Gastroesophageal sphincter (tissue), 3 donors: ENCODE measurements around the gene MFSD2A.

Experiments used
- EP300 ChIP-seq: sonication (generic); formaldehyde crosslinking; IDR thresholded peaks from one replicate; pipeline ENCODE4 v1.6.1; 2017; ENCODE audit warnings: antibody characterized with exemption, mild to moderate bottlenecking
- POLR2A ChIP-seq, 2 donors: fragments of 450-650 bp; IDR thresholded peaks; one replicate each; pipeline ENCODE4 v1.6.1; 2017; ENCODE audit warnings: antibody characterized with exemption in 2 of 2, mild to moderate bottlenecking in 2 of 2, moderate library complexity in 1 of 2
- POLR2AphosphoS5 ChIP-seq: sonication (generic); formaldehyde crosslinking; IDR thresholded peaks from one replicate; pipeline ENCODE4 v1.6.1; 2017; ENCODE audit warnings: antibody characterized with exemption
- TF ChIP-seq, protein P1 (sequence below), 4 experiments: fragments of 200-600 bp in 2 of 4; fragments of 450-650 bp in 2 of 4; sonication (generic) in 1 of 4; IDR thresholded peaks; one replicate each; pipeline ENCODE4 v1.5.1; 2017 to 2019; ENCODE audit warnings: antibody characterized with exemption in 4 of 4, mild to moderate bottlenecking in 2 of 4, moderate library complexity in 2 of 4

DNA sequence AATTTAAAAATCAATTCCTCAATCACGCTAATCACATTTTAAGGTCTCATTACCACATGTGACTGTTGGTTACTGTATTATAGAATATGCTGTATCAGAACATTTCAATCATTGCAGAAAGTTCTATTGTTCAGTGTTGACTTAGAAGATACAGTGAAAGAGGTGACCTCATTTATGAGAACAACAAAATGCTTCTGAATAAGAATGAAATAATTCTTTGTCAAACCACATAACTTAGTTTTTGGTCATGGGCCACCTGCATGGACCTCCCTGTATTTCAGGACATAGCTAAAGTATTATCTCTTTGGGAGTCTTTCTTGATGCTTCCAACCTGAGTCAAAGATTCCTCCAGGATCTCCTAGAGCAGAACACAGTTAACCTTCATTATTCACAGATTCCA is 22.3 kb downstream of the MFSD2A start:
- TF ChIP-seq, protein P1, sequence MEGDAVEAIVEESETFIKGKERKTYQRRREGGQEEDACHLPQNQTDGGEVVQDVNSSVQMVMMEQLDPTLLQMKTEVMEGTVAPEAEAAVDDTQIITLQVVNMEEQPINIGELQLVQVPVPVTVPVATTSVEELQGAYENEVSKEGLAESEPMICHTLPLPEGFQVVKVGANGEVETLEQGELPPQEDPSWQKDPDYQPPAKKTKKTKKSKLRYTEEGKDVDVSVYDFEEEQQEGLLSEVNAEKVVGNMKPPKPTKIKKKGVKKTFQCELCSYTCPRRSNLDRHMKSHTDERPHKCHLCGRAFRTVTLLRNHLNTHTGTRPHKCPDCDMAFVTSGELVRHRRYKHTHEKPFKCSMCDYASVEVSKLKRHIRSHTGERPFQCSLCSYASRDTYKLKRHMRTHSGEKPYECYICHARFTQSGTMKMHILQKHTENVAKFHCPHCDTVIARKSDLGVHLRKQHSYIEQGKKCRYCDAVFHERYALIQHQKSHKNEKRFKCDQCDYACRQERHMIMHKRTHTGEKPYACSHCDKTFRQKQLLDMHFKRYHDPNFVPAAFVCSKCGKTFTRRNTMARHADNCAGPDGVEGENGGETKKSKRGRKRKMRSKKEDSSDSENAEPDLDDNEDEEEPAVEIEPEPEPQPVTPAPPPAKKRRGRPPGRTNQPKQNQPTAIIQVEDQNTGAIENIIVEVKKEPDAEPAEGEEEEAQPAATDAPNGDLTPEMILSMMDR (IDR thresholded peaks at IDR 0.05): no peak
- TF ChIP-seq EP300 (no peak), POLR2A (IDR thresholded peaks at IDR 0.05) (no peak), POLR2AphosphoS5 (no peak)
